GM23248 (cell line): ENCODE measurements around the gene PALB2. TPM values are rescaled to one million over a fixed set of nuclear protein-coding genes. Genes with fewer than 3 reads are reported as not detected.

Source experiments
- DNase-seq: peaks from one replicate; pipeline ENCODE4 v3.0.0-alpha.2; 2015
- H2AFZ ChIP-seq: fragments of 200-600 bp; sonication (generic); 2 replicates; pipeline ENCODE4 v1.6.1; 2016; ENCODE audit warnings: antibody characterized with exemption
- H3F3A ChIP-seq: fragments of 200-600 bp; sonication (generic); 2 replicates; pipeline ENCODE4 v1.6.1; 2016; ENCODE audit warnings: mild to moderate bottlenecking, antibody characterized with exemption, mixed run types; ENCODE audit not compliant: insufficient read depth
- H3K27ac ChIP-seq: fragments of 200-600 bp; sonication (generic); 2 replicates; pipeline ENCODE4 v1.5.1; 2016; ENCODE audit warnings: mild to moderate bottlenecking
- H3K27me3 ChIP-seq: fragments of 200-600 bp; sonication (generic); replicated peaks from 2 replicates; pipeline ENCODE4 v1.6.1; 2016; ENCODE audit warnings: mild to moderate bottlenecking; ENCODE audit not compliant: insufficient read depth
- H3K36me3 ChIP-seq: fragments of 200-600 bp; sonication (generic); 2 replicates; pipeline ENCODE4 v1.6.1; 2016; ENCODE audit warnings: low read depth, mild to moderate bottlenecking
- H3K4me1 ChIP-seq: fragments of 200-600 bp; sonication (generic); 2 replicates; pipeline ENCODE4 v1.6.1; 2016; ENCODE audit warnings: mild to moderate bottlenecking; ENCODE audit not compliant: insufficient read depth
- H3K4me2 ChIP-seq: fragments of 200-600 bp; sonication (generic); one replicate; pipeline ENCODE4 v1.6.1; 2016; ENCODE audit warnings: mild to moderate bottlenecking; ENCODE audit not compliant: unreplicated experiment
- H3K4me3 ChIP-seq: fragments of 200-600 bp; sonication (generic); 2 replicates; pipeline ENCODE4 v1.5.1; 2016; ENCODE audit warnings: mild to moderate bottlenecking
- H3K79me2 ChIP-seq: fragments of 200-600 bp; sonication (generic); 2 replicates; pipeline ENCODE4 v1.6.1; 2016; ENCODE audit warnings: mild to moderate bottlenecking; ENCODE audit not compliant: insufficient read depth
- H3K9ac ChIP-seq: fragments of 200-600 bp; sonication (generic); 2 replicates; pipeline ENCODE4 v1.6.1; 2016; ENCODE audit warnings: mild to moderate bottlenecking
- H3K9me2 ChIP-seq: fragments of 200-600 bp; sonication (generic); 2 replicates; pipeline ENCODE4 v1.6.1; 2016; ENCODE audit warnings: mixed run types, mild to moderate bottlenecking, moderate library complexity; ENCODE audit not compliant: insufficient read depth
- H3K9me3 ChIP-seq: fragments of 200-600 bp; sonication (generic); one replicate; pipeline ENCODE4 v1.6.1; 2017; ENCODE audit warnings: low read depth
- H4K20me1 ChIP-seq: fragments of 200-600 bp; sonication (generic); 2 replicates; pipeline ENCODE4 v1.6.0; 2016; ENCODE audit not compliant: insufficient read depth
- EZH2 ChIP-seq: fragments of 200-600 bp; sonication (generic); IDR thresholded peaks from 2 replicates; pipeline ENCODE4 v1.6.1; 2018; ENCODE audit warnings: antibody characterized with exemption, mild to moderate bottlenecking; ENCODE audit not compliant: insufficient read depth, poor library complexity, severe bottlenecking
- EZH2phosphoT487 ChIP-seq: fragments of 200-600 bp; sonication (generic); IDR thresholded peaks from 2 replicates; pipeline ENCODE4 v1.6.1; 2018; ENCODE audit warnings: antibody characterized with exemption, moderate library complexity, mild to moderate bottlenecking, low read depth; ENCODE audit not compliant: insufficient read depth
- WGBS, 2 experiments: methylation state at CpG; one replicate each; pipeline ENCODE4 v1.1.6; 2015 to 2017; ENCODE audit warnings: low lambda C conversion rate in 2 of 2, low coverage in 1 of 2; ENCODE audit errors: missing lambda C conversion rate in 2 of 2; 5-methylcytosine and 5-hydroxymethylcytosine counted together
- in situ Hi-C: fragments of 300-500 bp; cut with MboI; formaldehyde crosslinking; loops from 2 replicates; pipeline ENCODE4 v1.15.0; 2020
- polyA plus RNA-seq: library from polyadenylated mRNA; unstranded; fragments of >200 nt; fragmentation: Nextera tagmentation; extraction: Ambion mirVana; gene quantifications from 2 replicates; pipeline ENCODE4 v1.2.1, GENCODE V29; 2016
- total RNA-seq: library from RNA; depleted of rRNA; stranded (reverse); fragments of >200 nt; shearing (Covaris generic); gene quantifications from 2 replicates; pipeline ENCODE4 v1.2.3, GENCODE V29; 2014

Gene PALB2
- total and polyA plus RNA-seq, 2 experiments from 2014 or later, result 7.8 to 15.3 TPM

GRCh38 chr16:23572394-23572793, 68.7 kb downstream of the PALB2 start:
- Histone ChIP-seq H2AFZ (no peak overlapping the region), H3K9me3 (no peaks in the 10 kb centered on the region), H3K27me3 (no peaks in the 10 kb centered on the region), H3K4me2 (no peak overlapping the region), H3K27ac (no peak overlapping the region), H3K9ac (no peak overlapping the region), H3K79me2 (peaks cover 24% of the 10 kb centered on the region), H3K36me3 (peaks cover 40% of the 10 kb centered on the region), H3F3A (peaks cover 11% of the 10 kb centered on the region), H4K20me1 (no peaks in the 10 kb centered on the region; the same call in 1 of the 2 replicates), H3K9me2 (no peaks in the 10 kb centered on the region), H3K4me1 (no peaks in the 10 kb centered on the region), H3K4me3 (no peak overlapping the region)
- 92 to 93% methylated on average over 9 of the region's 9 CpGs for WGBS, 2 experiments
- DNase-seq, result no peak
- no peak for TF ChIP-seq EZH2phosphoT487
- in situ Hi-C loops, result no loop called here

GRCh38 chr16:23571895-23572294, 69.2 kb downstream of the PALB2 start:
- 84 to 88% methylated on average over 5 of the region's 5 CpGs for WGBS, 2 experiments
- H3K4me1 ChIP-seq, result no peaks in the 10 kb centered on the region
- H3K9ac ChIP-seq, result no peak overlapping the region
- H3K27ac ChIP-seq, result no peak overlapping the region
- no peak for DNase-seq
- H3K4me3 ChIP-seq, result no peak overlapping the region
- no peak overlapping the region for H3K4me2 ChIP-seq
- H4K20me1 ChIP-seq, result no peaks in the 10 kb centered on the region; the same call in 1 of the 2 replicates
- H3K9me2 ChIP-seq, result no peaks in the 10 kb centered on the region
- TF ChIP-seq EZH2phosphoT487 (no peak), EZH2 (no peak)
- H3K36me3 ChIP-seq, result peaks cover 45% of the 10 kb centered on the region
- in situ Hi-C loops, result no loop called here
- H2AFZ ChIP-seq, result no peak overlapping the region
- peaks cover 29% of the 10 kb centered on the region for H3K79me2 ChIP-seq
- peaks cover 9% of the 10 kb centered on the region for H3F3A ChIP-seq
- H3K9me3 ChIP-seq, result no peaks in the 10 kb centered on the region
- no peaks in the 10 kb centered on the region for H3K27me3 ChIP-seq

DNA sequence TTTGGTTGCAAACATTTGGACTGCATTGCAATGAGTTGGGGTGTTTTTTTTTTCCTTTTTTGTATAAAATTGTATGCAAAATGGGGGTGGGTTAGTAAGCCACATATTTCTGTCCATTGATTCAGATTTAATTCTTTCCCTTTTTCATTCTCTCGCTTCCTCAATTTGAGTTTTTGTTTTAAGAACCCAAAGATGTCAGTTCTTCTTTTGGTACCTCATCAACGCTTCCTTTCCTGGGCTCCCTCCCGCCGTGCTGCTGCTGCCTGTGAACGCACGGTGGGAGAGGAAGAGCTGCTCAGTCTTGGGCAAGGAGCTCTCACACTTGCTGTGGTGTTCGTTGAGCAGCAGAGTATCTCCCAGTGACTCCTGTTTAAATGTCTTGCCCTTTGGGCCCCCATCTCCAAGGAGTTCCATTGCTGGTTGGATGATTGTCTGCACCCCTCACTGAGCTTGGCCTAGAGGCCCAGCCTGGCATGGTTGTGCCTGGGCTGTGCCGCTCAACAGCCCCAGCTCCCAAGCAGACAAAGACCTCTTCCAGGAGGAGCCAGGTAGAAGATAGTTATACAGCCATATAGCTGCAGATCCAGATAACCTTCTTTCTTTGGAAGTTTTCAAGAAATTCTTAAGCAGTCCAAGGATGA, 70.0 kb downstream of the PALB2 start:
- Histone ChIP-seq H3K9me3 (no peaks in the 10 kb centered on the region), H4K20me1 (no peaks in the 10 kb centered on the region; the same call in 1 of the 2 replicates), H3K4me2 (no peak overlapping the region), H3K36me3 (peaks cover 48% of the 10 kb centered on the region), H3K4me1 (no peaks in the 10 kb centered on the region), H3K9ac (no peak overlapping the region), H3F3A (peaks cover 3% of the 10 kb centered on the region), H3K27ac (no peak overlapping the region), H3K79me2 (peaks cover 34% of the 10 kb centered on the region), H2AFZ (no peak overlapping the region), H3K4me3 (no peak overlapping the region), H3K27me3 (no peaks in the 10 kb centered on the region), H3K9me2 (no peaks in the 10 kb centered on the region)
- no peak for DNase-seq
- WGBS, 2 experiments, result 84 to 89% methylated on average over 8 of the region's 8 CpGs
- in situ Hi-C loops, result no loop called here
- TF ChIP-seq EZH2phosphoT487, result no peak
- no peak for TF ChIP-seq EZH2

- Histone ChIP-seq H3K4me3 (no peak overlapping the region), H3K9ac (no peak overlapping the region), H3K4me1 (no peaks in the 10 kb centered on the region), H3K79me2 (peaks cover 63% of the 10 kb centered on the region), H3F3A (no peaks in the 10 kb centered on the region), H3K27ac (no peak overlapping the region), H4K20me1 (no peaks in the 10 kb centered on the region), H3K4me2 (no peak overlapping the region), H3K9me3 (no peaks in the 10 kb centered on the region), H2AFZ (no peak overlapping the region), H3K9me2 (no peaks in the 10 kb centered on the region), H3K36me3 (peaks cover 65% of the 10 kb centered on the region), H3K27me3 (no peaks in the 10 kb centered on the region)
- TF ChIP-seq EZH2phosphoT487 (no peak), EZH2 (no peak)
- no peak for DNase-seq
- WGBS, 2 experiments, result 96 to 97% methylated on average over 3 of the region's 3 CpGs
- in situ Hi-C loops, result no loop called here
Observed at GRCh38 chr16:23567602-23568001, 73.5 kb downstream of the PALB2 start.

GRCh38 chr16:23566724-23567123, 74.4 kb downstream of the PALB2 start:
- no peak overlapping the region for H3K9ac ChIP-seq
- no peaks in the 10 kb centered on the region for H3K27me3 ChIP-seq
- no peak for DNase-seq
- no peaks in the 10 kb centered on the region for H3F3A ChIP-seq
- no peaks in the 10 kb centered on the region for H3K9me2 ChIP-seq
- H2AFZ ChIP-seq, result no peak overlapping the region
- H4K20me1 ChIP-seq, result no peaks in the 10 kb centered on the region
- H3K27ac ChIP-seq, result no peak overlapping the region
- H3K79me2 ChIP-seq, result peaks cover 71% of the 10 kb centered on the region
- H3K9me3 ChIP-seq, result no peaks in the 10 kb centered on the region
- WGBS, 2 experiments, result 96 to 98% methylated on average over 8 of the region's 8 CpGs
- no peak overlapping the region for H3K4me3 ChIP-seq
- TF ChIP-seq EZH2phosphoT487 (no peak), EZH2 (no peak)
- peaks cover 74% of the 10 kb centered on the region for H3K36me3 ChIP-seq
- H3K4me1 ChIP-seq, result no peaks in the 10 kb centered on the region
- no peak overlapping the region for H3K4me2 ChIP-seq
- in situ Hi-C loops, result no loop called here
